ENCODE results near the gene NRP1. TPM values are rescaled to one million over a fixed set of nuclear protein-coding genes. Genes with fewer than 3 reads are reported as not detected.
A peak's percentile ranks its signal among the peaks of the same experiment; 100 is the strongest.

Gene NRP1
- polyA plus RNA-seq, 1 donor: 177 TPM

GRCh38 chr10:33183655-33184054 is 150.8 kb downstream of the NRP1 start:
- no peak for DNase-seq

- DNase-seq: no peak
These were observed 153.5 kb downstream of the NRP1 start for GRCh38 chr10:33180921-33181320.

GRCh38 chr10:33180390-33180789 is 154.1 kb downstream of the NRP1 start:
- no peak for DNase-seq

GRCh38 chr10:33179067-33179466 is 155.4 kb downstream of the NRP1 start:
- no peak for DNase-seq

GRCh38 chr10:33178026-33178755 is 156.3 kb downstream of the NRP1 start:
- no peak for DNase-seq

GRCh38 chr10:33176688-33177087 is 157.8 kb downstream of the NRP1 start:
- no peak for DNase-seq

- DNase-seq: no peak
These were observed 159.6 kb downstream of the NRP1 start for GRCh38 chr10:33174674-33175434.

- DNase-seq: no peak
These were observed 168.6 kb downstream of the NRP1 start for GRCh38 chr10:33165911-33166310.

GRCh38 chr10:33164060-33164709 is 170.3 kb downstream of the NRP1 start:
- DNase-seq: peak; percentile 17

GRCh38 chr10:33162248-33162575 is 172.3 kb downstream of the NRP1 start:
- DNase-seq: no peak

GRCh38 chr10:33161550-33162247 is 172.8 kb downstream of the NRP1 start:
- DNase-seq: no peak

GRCh38 chr10:33160151-33160550 is 174.3 kb downstream of the NRP1 start:
- DNase-seq: no peak

- no peak for DNase-seq
These were observed 177.4 kb downstream of the NRP1 start for GRCh38 chr10:33157103-33157502.

GRCh38 chr10:33155720-33156638 is 178.5 kb downstream of the NRP1 start:
- DNase-seq: no peak

GRCh38 chr10:33154590-33154989 is 179.9 kb downstream of the NRP1 start:
- no peak for DNase-seq

GRCh38 chr10:33153968-33154327 is 180.5 kb downstream of the NRP1 start:
- DNase-seq: no peak

- DNase-seq: no peak
These were observed 181.1 kb downstream of the NRP1 start for GRCh38 chr10:33153251-33153967.

GRCh38 chr10:33152750-33153149 is 181.7 kb downstream of the NRP1 start:
- DNase-seq: no peak

- DNase-seq: no peak
These were observed 182.3 kb downstream of the NRP1 start for GRCh38 chr10:33152146-33152545.

- no peak for DNase-seq
These were observed 183.1 kb downstream of the NRP1 start for GRCh38 chr10:33151344-33151864.

GRCh38 chr10:33150889-33151288 is 183.6 kb downstream of the NRP1 start:
- no peak for DNase-seq
